Measurements from ENCODE around the gene THBD. TPM values are rescaled to one million over a fixed set of nuclear protein-coding genes. Genes with fewer than 3 reads are reported as not detected.
A peak's percentile ranks its signal among the peaks of the same experiment; 100 is the strongest.

Gene THBD
- total and polyA plus RNA-seq, 9 of the 15 experiments (the other 6 are each of a cell fraction or from before 2014, with no cell fraction given), result 0.07 to 0.49 (median 0.33) TPM

GRCh38 chr20:23002276-23002675 is 47.2 kb downstream of the THBD start:
- DNase-seq (ENCODE audit: extremely low read depth in 1 of 4, low spot score in 3 of 4) (no peak), ATAC-seq (no peak), FAIRE-seq (no peak)
- Histone ChIP-seq H3K4me1 (replicated peaks in 1 of 2; ENCODE audit: control insufficient read depth in 2 of 2, insufficient read depth in 2 of 2, low read length in 2 of 2) (no peaks in the 10 kb centered on the region), H3K27ac (ENCODE audit: extremely low read depth, low read depth, low read length) (no peak overlapping the region), H4K20me1 (replicated peaks; ENCODE audit: control insufficient read depth, insufficient read depth, low read length) (no peaks in the 10 kb centered on the region), H3K9me1 (ENCODE audit: control insufficient read depth, insufficient read depth, low read length) (no peaks in the 10 kb centered on the region), H3K79me2 (ENCODE audit: control insufficient read depth, insufficient read depth, low read length) (no peaks in the 10 kb centered on the region), H3K4me2 (ENCODE audit: insufficient read depth, low read length) (no peak overlapping the region), H3K4me3 (no peak overlapping the region), H3K9ac (ENCODE audit: insufficient read depth in 1 of 2, low read depth in 2 of 2, low read length in 2 of 2) (no peak overlapping the region), H3K36me3 (ENCODE audit: control insufficient read depth, insufficient read depth, low read length) (no peaks in the 10 kb centered on the region), H3K9me3 (replicated peaks; ENCODE audit: control insufficient read depth, insufficient read depth, low read depth, low read length) (no peaks in the 10 kb centered on the region), H2AFZ (ENCODE audit: low read depth, low read length) (no peak overlapping the region), H3K27me3 (ENCODE audit: control insufficient read depth in 2 of 2, insufficient read depth in 2 of 2, low read length in 2 of 2) (peaks cover 0 to 15% of the 10 kb centered on the region in 2 experiments; a peak in 2 of 5 replicates)
- WGBS (ENCODE audit: insufficient coverage, low coverage, missing lambda C conversion rate), result 9% methylated on average over 6 of the region's 6 CpGs
- no TSS peak for BruUV-seq (replicated peaks)
- CTCF ChIA-PET (ENCODE audit: low intra/inter-chr PET ratio), result no interaction called here
- intact Hi-C loops (cut with micrococcal nuclease), result no loop called here
- TF ChIP-seq CEBPG (CRISPR knock-in tag; IDR thresholded peaks at IDR 0.05) (no peak), CEBPG (tag; conservative IDR thresholded peaks at IDR 0.05 in 1 of 2, IDR thresholded peaks at IDR 0.05 in 1 of 2) (peak in 1 of 2 experiments; percentile 31; a peak in 1 of 4 replicates), SMARCB1 (IDR thresholded peaks at IDR 0.05; ENCODE audit: insufficient read length, low read depth) (no peak)
- POLR2A ChIA-PET, result no interaction called here
- in situ Hi-C loops (cut with MboI), result no loop called here

- H3K27ac ChIP-seq (ENCODE audit: extremely low read depth, low read depth, low read length), result no peak overlapping the region
- intact Hi-C loops (cut with micrococcal nuclease) (no loop called here), in situ Hi-C loops (cut with MboI) (no loop called here)
- no peak for FAIRE-seq
- no peak overlapping the region for H3K9ac ChIP-seq (ENCODE audit: insufficient read depth in 1 of 2, low read depth in 2 of 2, low read length in 2 of 2)
- no peaks in the 10 kb centered on the region for H3K9me1 ChIP-seq (ENCODE audit: control insufficient read depth, insufficient read depth, low read length)
- no peak overlapping the region for H3K4me3 ChIP-seq
- peaks cover 0 to 21% of the 10 kb centered on the region in 2 experiments; a peak in 2 of 5 replicates for H3K27me3 ChIP-seq (ENCODE audit: control insufficient read depth in 2 of 2, insufficient read depth in 2 of 2, low read length in 2 of 2)
- ChIA-PET CTCF (ENCODE audit: low intra/inter-chr PET ratio) (no interaction called here), POLR2A (no interaction called here)
- no peak for ATAC-seq
- no peaks in the 10 kb centered on the region for H4K20me1 ChIP-seq (replicated peaks; ENCODE audit: control insufficient read depth, insufficient read depth, low read length)
- H3K4me1 ChIP-seq (replicated peaks in 1 of 2; ENCODE audit: control insufficient read depth in 2 of 2, insufficient read depth in 2 of 2, low read length in 2 of 2), result no peaks in the 10 kb centered on the region
- no peaks in the 10 kb centered on the region for H3K9me3 ChIP-seq (replicated peaks; ENCODE audit: control insufficient read depth, insufficient read depth, low read depth, low read length)
- H2AFZ ChIP-seq (ENCODE audit: low read depth, low read length), result no peak overlapping the region
- no TSS peak for BruUV-seq (replicated peaks)
- 0% methylated on average over 6 of the region's 6 CpGs for WGBS (ENCODE audit: insufficient coverage, low coverage, missing lambda C conversion rate)
- DNase-seq (ENCODE audit: extremely low read depth in 1 of 4, low spot score in 3 of 4), result no peak
- no peaks in the 10 kb centered on the region for H3K36me3 ChIP-seq (ENCODE audit: control insufficient read depth, insufficient read depth, low read length)
- H3K4me2 ChIP-seq (ENCODE audit: insufficient read depth, low read length), result no peak overlapping the region
- no peaks in the 10 kb centered on the region for H3K79me2 ChIP-seq (ENCODE audit: control insufficient read depth, insufficient read depth, low read length)
- no peak for TF ChIP-seq ZNF197 (CRISPR knock-in tag; IDR thresholded peaks at IDR 0.05; ENCODE audit: low read depth)
- no peak for TF ChIP-seq ZNF280B (CRISPR knock-in tag; IDR thresholded peaks at IDR 0.05)
- TF ChIP-seq BRD4 (IDR thresholded peaks at IDR 0.05), result no peak
- TF ChIP-seq ARID1B (IDR thresholded peaks at IDR 0.05), result no peak
- TF ChIP-seq GTF2E2 (tag; IDR thresholded peaks at IDR 0.05), result no peak
- no peak for TF ChIP-seq KDM4B (IDR thresholded peaks at IDR 0.05; ENCODE audit: borderline replicate concordance in 2 of 2, low read depth in 1 of 2)
- no peak for TF ChIP-seq TSHZ1 (CRISPR knock-in tag; IDR thresholded peaks at IDR 0.05)
- TF ChIP-seq KDM1A (IDR thresholded peaks at IDR 0.05), result peak; percentile 13 to 46; a peak in 2 of 4 replicates
These were observed 49.1 kb downstream of the THBD start for GRCh38 chr20:23000232-23000947.
